Thyroid gland (tissue), 4 donors: Measurements from ENCODE around the gene UBE2L6.

Experiments used
- POLR2A ChIP-seq, 2 donors: fragments of 450-650 bp; IDR thresholded peaks; one replicate each; pipeline ENCODE4 v1.6.1; 2017; ENCODE audit warnings: antibody characterized with exemption in 2 of 2, mild to moderate bottlenecking in 2 of 2, moderate library complexity in 1 of 2
- TF ChIP-seq, protein P1 (sequence below), 6 experiments: fragments of 200-600 bp in 3 of 6; fragments of 450-650 bp in 3 of 6; sonication (generic) in 3 of 6; IDR thresholded peaks; one replicate each; pipeline ENCODE4 v1.5.1; 2016 to 2019; ENCODE audit warnings: antibody characterized with exemption in 6 of 6, mild to moderate bottlenecking in 2 of 6, inconsistent platforms in 1 of 6, moderate library complexity in 1 of 6

DNA sequence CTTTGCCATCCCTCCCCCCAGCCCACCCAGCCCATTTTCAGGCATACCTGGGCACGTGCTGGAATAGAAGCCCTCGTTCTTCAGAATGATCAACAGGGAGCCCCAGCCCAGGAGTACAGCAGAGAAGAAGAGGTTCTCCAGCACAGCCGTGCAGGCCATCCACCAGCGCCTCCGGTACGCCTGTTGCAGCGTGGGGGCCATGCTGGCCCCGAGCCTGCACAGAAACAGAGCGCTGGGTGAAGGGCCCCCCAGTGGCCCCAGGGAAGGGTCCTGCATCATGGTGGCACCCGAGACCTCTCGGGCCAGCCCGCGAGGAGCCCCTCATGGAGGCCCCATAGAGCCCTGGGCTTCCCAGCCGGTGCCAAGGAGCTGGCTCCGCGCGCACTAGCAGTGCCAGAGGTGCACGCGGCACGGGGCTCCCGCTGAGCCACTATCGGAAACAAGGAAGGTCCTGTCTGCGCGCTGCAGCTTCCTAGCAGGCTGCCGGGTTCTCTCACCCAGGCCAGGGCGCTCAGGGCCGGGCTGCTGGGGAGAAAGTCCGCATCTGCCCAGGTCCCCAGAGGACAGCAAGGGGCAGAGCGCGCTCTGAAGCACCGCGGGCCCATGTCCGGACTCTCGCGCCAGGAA, 53.4 kb downstream of the UBE2L6 start:
- TF ChIP-seq, protein P1, sequence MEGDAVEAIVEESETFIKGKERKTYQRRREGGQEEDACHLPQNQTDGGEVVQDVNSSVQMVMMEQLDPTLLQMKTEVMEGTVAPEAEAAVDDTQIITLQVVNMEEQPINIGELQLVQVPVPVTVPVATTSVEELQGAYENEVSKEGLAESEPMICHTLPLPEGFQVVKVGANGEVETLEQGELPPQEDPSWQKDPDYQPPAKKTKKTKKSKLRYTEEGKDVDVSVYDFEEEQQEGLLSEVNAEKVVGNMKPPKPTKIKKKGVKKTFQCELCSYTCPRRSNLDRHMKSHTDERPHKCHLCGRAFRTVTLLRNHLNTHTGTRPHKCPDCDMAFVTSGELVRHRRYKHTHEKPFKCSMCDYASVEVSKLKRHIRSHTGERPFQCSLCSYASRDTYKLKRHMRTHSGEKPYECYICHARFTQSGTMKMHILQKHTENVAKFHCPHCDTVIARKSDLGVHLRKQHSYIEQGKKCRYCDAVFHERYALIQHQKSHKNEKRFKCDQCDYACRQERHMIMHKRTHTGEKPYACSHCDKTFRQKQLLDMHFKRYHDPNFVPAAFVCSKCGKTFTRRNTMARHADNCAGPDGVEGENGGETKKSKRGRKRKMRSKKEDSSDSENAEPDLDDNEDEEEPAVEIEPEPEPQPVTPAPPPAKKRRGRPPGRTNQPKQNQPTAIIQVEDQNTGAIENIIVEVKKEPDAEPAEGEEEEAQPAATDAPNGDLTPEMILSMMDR (IDR thresholded peaks at IDR 0.05) = no peak
- TF ChIP-seq POLR2A (IDR thresholded peaks at IDR 0.05) = no peak
